Fibroblast of lung (primary cell): Measurements from ENCODE around the gene LRRC3. TPM values are rescaled to one million over a fixed set of nuclear protein-coding genes. Genes with fewer than 3 reads are reported as not detected.

ENCODE experiments used
- DNase-seq, 2 donors: peaks; one replicate each; pipeline versions ENCODE4 v3.0.0 to v3.0.0-alpha.2; 2010; ENCODE audit warnings: low read depth in 2 of 2
- H2AFZ ChIP-seq: 2 replicates; pipeline ENCODE4 v1.5.1; 2012; ENCODE audit warnings: low read length, control low read depth, inconsistent platforms
- H3K27ac ChIP-seq: 2 replicates; pipeline ENCODE4 v1.5.1; 2011; ENCODE audit warnings: low read length, control low read depth; ENCODE audit not compliant: insufficient read depth
- H3K27me3 ChIP-seq: 2 replicates; pipeline ENCODE4 v1.5.1; 2011; ENCODE audit warnings: mild to moderate bottlenecking, low read length; ENCODE audit not compliant: control insufficient read depth, insufficient read depth
- H3K36me3 ChIP-seq: 2 replicates; pipeline ENCODE4 v1.5.1; 2011; ENCODE audit warnings: low read length; ENCODE audit not compliant: control insufficient read depth, insufficient read depth
- H3K4me1 ChIP-seq: 2 replicates; pipeline ENCODE4 v1.5.1; 2011; ENCODE audit warnings: low read length; ENCODE audit not compliant: control insufficient read depth, insufficient read depth; ENCODE audit errors: extremely low read depth
- H3K4me2 ChIP-seq: 2 replicates; pipeline ENCODE4 v1.5.1; 2011; ENCODE audit warnings: low read length, control low read depth; ENCODE audit not compliant: insufficient read depth; ENCODE audit errors: extremely low read depth
- H3K4me3 ChIP-seq, 4 experiments: fragments of 200-600 bp in 1 of 4; sonication (generic) in 1 of 4; replicated peaks in 1 of 4; 2 replicates each; pipeline ENCODE4 v1.5.1; 2011 to 2016; ENCODE audit warnings: low read length in 4 of 4, low read depth in 3 of 4, mild to moderate bottlenecking in 3 of 4, control low read depth in 2 of 4, inconsistent platforms in 1 of 4, mixed read lengths in 1 of 4; ENCODE audit not compliant: insufficient read depth in 1 of 4; ENCODE audit errors: control extremely low read depth in 1 of 4
- H3K79me2 ChIP-seq: 2 replicates; pipeline ENCODE4 v1.5.1; 2012; ENCODE audit warnings: mild to moderate bottlenecking, low read length, inconsistent platforms; ENCODE audit not compliant: control insufficient read depth, insufficient read depth
- H3K9ac ChIP-seq: 2 replicates; pipeline ENCODE4 v1.5.1; 2011; ENCODE audit warnings: mild to moderate bottlenecking, low read length, control low read depth; ENCODE audit not compliant: insufficient read depth
- H3K9me3 ChIP-seq: 2 replicates; pipeline ENCODE4 v1.5.1; 2012; ENCODE audit warnings: low read depth, low read length; ENCODE audit not compliant: control insufficient read depth, insufficient read depth
- H4K20me1 ChIP-seq: 2 replicates; pipeline ENCODE4 v1.5.1; 2011; ENCODE audit warnings: low read length; ENCODE audit not compliant: control insufficient read depth, insufficient read depth; ENCODE audit errors: extremely low read depth
- EZH2 ChIP-seq: IDR thresholded peaks from 2 replicates; pipeline ENCODE4 v1.5.1; 2012; ENCODE audit warnings: low read length, control low read depth, mild to moderate bottlenecking; ENCODE audit errors: missing control alignments
- polyA plus RNA-seq, 2 donors: library from polyadenylated mRNA; depleted of rRNA in 1 of 2; stranded (reverse) in 1 of 2; unstranded in 1 of 2; fragments of >200 nt; gene quantifications; 2 replicates each; pipeline ENCODE4 v1.2.1, GENCODE V29; 2011 to 2012; ENCODE audit warnings: missing spikeins in 1 of 2
- total RNA-seq: library from RNA; depleted of rRNA; stranded (reverse); fragments of >200 nt; gene quantifications from 2 replicates; pipeline ENCODE4 v1.2.1, GENCODE V29; 2014
- TF ChIP-seq, protein P1 (sequence below), 2 donors: IDR thresholded peaks in 1 of 2; conservative IDR thresholded peaks in 1 of 2; 1 replicate in 1 of 2; 2 replicates in 1 of 2; pipeline ENCODE4 v1.5.1; 2011 to 2012; ENCODE audit warnings: low read length in 2 of 2, control low read depth in 1 of 2, inconsistent platforms in 1 of 2, low read depth in 1 of 2, mild to moderate bottlenecking in 1 of 2

LRRC3 gene
- total and polyA plus RNA-seq, 2 donors (not counting 1 experiment from before 2014, with no cell fraction given), result 0.50 to 0.52 TPM

- Histone ChIP-seq H3K4me1 (no peaks in the 10 kb centered on the region), H2AFZ (no peak overlapping the region), H3K9ac (no peak overlapping the region), H3K27me3 (no peaks in the 10 kb centered on the region), H3K9me3 (no peaks in the 10 kb centered on the region), H3K36me3 (no peaks in the 10 kb centered on the region), H3K4me3 (no peak overlapping the region), H3K4me2 (no peak overlapping the region), H3K27ac (no peak overlapping the region), H3K79me2 (no peaks in the 10 kb centered on the region), H4K20me1 (no peaks in the 10 kb centered on the region)
- TF ChIP-seq EZH2, result no peak
- TF ChIP-seq, protein P1, sequence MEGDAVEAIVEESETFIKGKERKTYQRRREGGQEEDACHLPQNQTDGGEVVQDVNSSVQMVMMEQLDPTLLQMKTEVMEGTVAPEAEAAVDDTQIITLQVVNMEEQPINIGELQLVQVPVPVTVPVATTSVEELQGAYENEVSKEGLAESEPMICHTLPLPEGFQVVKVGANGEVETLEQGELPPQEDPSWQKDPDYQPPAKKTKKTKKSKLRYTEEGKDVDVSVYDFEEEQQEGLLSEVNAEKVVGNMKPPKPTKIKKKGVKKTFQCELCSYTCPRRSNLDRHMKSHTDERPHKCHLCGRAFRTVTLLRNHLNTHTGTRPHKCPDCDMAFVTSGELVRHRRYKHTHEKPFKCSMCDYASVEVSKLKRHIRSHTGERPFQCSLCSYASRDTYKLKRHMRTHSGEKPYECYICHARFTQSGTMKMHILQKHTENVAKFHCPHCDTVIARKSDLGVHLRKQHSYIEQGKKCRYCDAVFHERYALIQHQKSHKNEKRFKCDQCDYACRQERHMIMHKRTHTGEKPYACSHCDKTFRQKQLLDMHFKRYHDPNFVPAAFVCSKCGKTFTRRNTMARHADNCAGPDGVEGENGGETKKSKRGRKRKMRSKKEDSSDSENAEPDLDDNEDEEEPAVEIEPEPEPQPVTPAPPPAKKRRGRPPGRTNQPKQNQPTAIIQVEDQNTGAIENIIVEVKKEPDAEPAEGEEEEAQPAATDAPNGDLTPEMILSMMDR (conservative IDR thresholded peaks at IDR 0.05 in 1 of 2, IDR thresholded peaks at IDR 0.05 in 1 of 2; ENCODE audit: low read depth in 1 of 2, low read length in 2 of 2), result no peak
- no peak for DNase-seq
Observed at GRCh38 chr21:44441581-44442265, 13.6 kb upstream of the LRRC3 start.

GRCh38 chr21:44442266-44443125 lies 12.8 kb upstream of the LRRC3 start:
- Histone ChIP-seq H3K4me1 (no peaks in the 10 kb centered on the region), H3K27ac (no peak overlapping the region), H2AFZ (no peak overlapping the region), H3K79me2 (no peaks in the 10 kb centered on the region), H3K9ac (no peak overlapping the region), H3K27me3 (no peaks in the 10 kb centered on the region), H3K4me3 (no peak overlapping the region), H3K36me3 (no peaks in the 10 kb centered on the region), H4K20me1 (no peaks in the 10 kb centered on the region), H3K9me3 (no peaks in the 10 kb centered on the region), H3K4me2 (no peak overlapping the region)
- no peak for DNase-seq
- TF ChIP-seq, protein P1 (conservative IDR thresholded peaks at IDR 0.05 in 1 of 2, IDR thresholded peaks at IDR 0.05 in 1 of 2; ENCODE audit: low read depth in 1 of 2, low read length in 2 of 2), result no peak
- no peak for TF ChIP-seq EZH2

DNA sequence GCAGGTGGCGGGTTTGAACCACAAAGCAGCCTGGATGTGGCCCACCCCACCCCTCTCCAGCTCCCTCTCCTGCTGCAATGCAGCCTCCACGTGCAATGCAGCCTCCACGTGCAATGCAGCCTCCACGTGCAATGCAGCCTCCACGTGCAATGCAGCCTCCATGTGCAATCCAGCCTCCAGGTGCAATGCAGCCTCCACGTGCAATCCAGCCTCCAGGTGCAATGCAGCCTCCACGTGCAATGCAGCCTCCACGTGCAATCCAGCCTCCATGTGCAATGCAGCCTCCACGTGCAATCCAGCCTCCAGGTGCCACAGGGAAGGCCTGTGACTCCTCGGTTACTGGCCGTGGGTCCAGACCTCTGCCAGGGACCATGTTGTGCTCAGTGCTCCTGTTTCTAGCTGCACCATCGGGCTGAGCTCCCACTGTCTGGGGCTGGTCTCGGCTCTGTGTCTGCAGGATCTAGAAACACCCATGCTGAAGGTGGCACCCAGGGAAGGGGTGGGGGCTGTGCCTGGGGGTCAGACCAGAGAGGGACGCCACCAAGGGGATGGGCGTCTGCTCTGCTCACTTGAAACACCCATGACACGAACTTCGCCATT lies 11.9 kb upstream of the LRRC3 start:
- DNase-seq, result no peak
- Histone ChIP-seq H3K4me3 (no peak overlapping the region), H3K27me3 (no peaks in the 10 kb centered on the region), H2AFZ (no peak overlapping the region), H3K36me3 (no peaks in the 10 kb centered on the region), H3K4me2 (no peak overlapping the region), H4K20me1 (no peaks in the 10 kb centered on the region), H3K4me1 (no peaks in the 10 kb centered on the region), H3K9me3 (no peaks in the 10 kb centered on the region), H3K27ac (no peak overlapping the region), H3K9ac (no peak overlapping the region), H3K79me2 (no peaks in the 10 kb centered on the region)
- no peak for TF ChIP-seq EZH2
- TF ChIP-seq, protein P1 (conservative IDR thresholded peaks at IDR 0.05 in 1 of 2, IDR thresholded peaks at IDR 0.05 in 1 of 2; ENCODE audit: low read depth in 1 of 2, low read length in 2 of 2), result no peak
